Activated CD4-positive, alpha-beta memory T cell treated with anti-CD3 and anti-CD28 coated beads, Interleukin-2, amount 10 ng/mL, durations not matched to agents 7 days and 5 days (primary cell): ENCODE measurements around the gene DDX54. TPM values are rescaled to one million over a fixed set of nuclear protein-coding genes. Genes with fewer than 3 reads are reported as not detected.

Experiments
- CTCF ChIA-PET: fragments of 350-600 bp; sonication (Branson Sonifier 250); formaldehyde crosslinking; loops from one replicate; lab custom pipeline; 2021; ENCODE audit warnings: antibody characterized with exemption, inconsistent platforms; lab: Charles Lee
- POLR2A ChIA-PET: fragments of 350-600 bp; sonication (Branson Sonifier 250); formaldehyde crosslinking; loops from one replicate; lab custom pipeline; 2021; ENCODE audit warnings: antibody characterized with exemption; lab: Charles Lee
- DNase-seq: peaks from one replicate; pipeline ENCODE4 v3.0.0-alpha.2; 2020
- H3K27ac Mint-ChIP-seq: one replicate; pipeline ENCODE4 v1.8.0; 2021; ENCODE audit warnings: mild to moderate bottlenecking, mixed read lengths
- H3K27me3 Mint-ChIP-seq: one replicate; pipeline ENCODE4 v1.8.0; 2021; ENCODE audit warnings: mixed read lengths
- H3K36me3 Mint-ChIP-seq: one replicate; pipeline ENCODE4 v1.8.0; 2021; ENCODE audit warnings: low read depth, mixed read lengths
- H3K4me1 Mint-ChIP-seq: one replicate; pipeline ENCODE4 v1.8.0; 2021; ENCODE audit warnings: mixed read lengths
- H3K4me3 Mint-ChIP-seq: one replicate; pipeline ENCODE4 v1.8.0; 2021; ENCODE audit warnings: mild to moderate bottlenecking, mixed read lengths
- H3K9me3 Mint-ChIP-seq: one replicate; pipeline ENCODE4 v1.8.0; 2021; ENCODE audit warnings: mixed read lengths
- total RNA-seq, 2 experiments: library from RNA; stranded (reverse); gene quantifications; one replicate each; pipeline ENCODE4 v1.2.3, GENCODE V29; 2021

Gene DDX54
- total RNA-seq, 2 experiments from 2014 or later: 55.6 to 57.6 TPM

GRCh38 chr12:113140706-113141105 lies 44.6 kb downstream of the DDX54 start:
- Mint-ChIP-seq H3K9me3 (no peaks in the 10 kb centered on the region), H3K4me1 (peaks cover 13% of the 10 kb centered on the region), H3K27ac (no peak overlapping the region), H3K27me3 (peaks cover 5% of the 10 kb centered on the region), H3K36me3 (no peaks in the 10 kb centered on the region), H3K4me3 (no peak overlapping the region)
- no peak for DNase-seq
- CTCF ChIA-PET: interaction anchor here (1.9 kb wide), 1 partner anchor 34 kb away, joined by 4 read pairs; no protein-coding TSS in a partner anchor
- POLR2A ChIA-PET: no interaction called here

- DNase-seq: no peak
- Mint-ChIP-seq H3K27ac (no peak overlapping the region), H3K36me3 (no peaks in the 10 kb centered on the region), H3K4me3 (no peak overlapping the region), H3K9me3 (no peaks in the 10 kb centered on the region), H3K27me3 (peaks cover 6% of the 10 kb centered on the region), H3K4me1 (peaks cover 14% of the 10 kb centered on the region)
- ChIA-PET POLR2A (no interaction called here), CTCF (interaction anchor here (1.7 kb wide), 1 partner anchor 14 kb away, joined by 5 read pairs; no protein-coding TSS in a partner anchor)
These were observed 46.5 kb downstream of the DDX54 start for GRCh38 chr12:113138826-113139225.

GRCh38 chr12:113137861-113138783 lies 47.2 kb downstream of the DDX54 start:
- no peak for DNase-seq
- Mint-ChIP-seq H3K36me3 (no peaks in the 10 kb centered on the region), H3K27ac (no peak overlapping the region), H3K4me3 (no peak overlapping the region), H3K9me3 (no peaks in the 10 kb centered on the region), H3K27me3 (peaks cover 6% of the 10 kb centered on the region), H3K4me1 (peaks cover 14% of the 10 kb centered on the region)
- CTCF ChIA-PET: interaction anchor here (0.6 to 1.7 kb wide), 2 partner anchors 15 to 287 kb away, joined by 4 to 5 read pairs; no protein-coding TSS in a partner anchor
- POLR2A ChIA-PET: interaction anchor here (1.2 kb wide), 1 partner anchor 16 kb away, joined by 4 read pairs; no protein-coding TSS in a partner anchor

- Mint-ChIP-seq H3K9me3 (no peaks in the 10 kb centered on the region), H3K4me3 (no peak overlapping the region), H3K36me3 (no peaks in the 10 kb centered on the region), H3K4me1 (peaks cover 14% of the 10 kb centered on the region), H3K27ac (no peak overlapping the region), H3K27me3 (peaks cover 6% of the 10 kb centered on the region)
- ChIA-PET CTCF (interaction anchor here (1.7 kb wide), 1 partner anchor 16 kb away, joined by 5 read pairs; no protein-coding TSS in a partner anchor), POLR2A (interaction anchor here (1.2 kb wide), 1 partner anchor 17 kb away, joined by 4 read pairs; no protein-coding TSS in a partner anchor)
- DNase-seq: no peak
These were observed 48.2 kb downstream of the DDX54 start for GRCh38 chr12:113136990-113137511.

GRCh38 chr12:113136128-113136989 lies 48.9 kb downstream of the DDX54 start:
- CTCF ChIA-PET: interaction anchor here (1.2 to 2.0 kb wide), 2 partner anchors 17 to 38 kb away, joined by 3 to 10 read pairs; no protein-coding TSS in a partner anchor
- no peaks in the 10 kb centered on the region for H3K9me3 Mint-ChIP-seq
- peak overlapping the region; percentile 54 for H3K4me3 Mint-ChIP-seq
- POLR2A ChIA-PET: no interaction called here
- peaks cover 14% of the 10 kb centered on the region for H3K4me1 Mint-ChIP-seq
- peaks cover 6% of the 10 kb centered on the region for H3K27me3 Mint-ChIP-seq
- no peaks in the 10 kb centered on the region for H3K36me3 Mint-ChIP-seq
- H3K27ac Mint-ChIP-seq: no peak overlapping the region
- peak; percentile 54 for DNase-seq

GRCh38 chr12:113135178-113136127 lies 49.8 kb downstream of the DDX54 start, which contains the start of gene RASAL1:
Gene RASAL1, minus strand, starts transcription at chr12:113135761. Its CDS starts 299 bp downstream, at chr12:113135462.
- ChIA-PET POLR2A (no interaction called here), CTCF (interaction anchor here (0.8 to 2.0 kb wide), 5 partner anchors 9 to 87 kb away, joined by 3 to 10 read pairs (median 4); no protein-coding TSS in a partner anchor)
- DNase-seq: peak; percentile 66
- peaks cover 14% of the 10 kb centered on the region for H3K4me1 Mint-ChIP-seq
- peaks cover 6% of the 10 kb centered on the region for H3K27me3 Mint-ChIP-seq
- peak within 1 kb of the TSS; percentile 54 for H3K4me3 Mint-ChIP-seq
- H3K27ac Mint-ChIP-seq: no peak within 1 kb of the TSS
- no peaks in the 10 kb centered on the region for H3K36me3 Mint-ChIP-seq
- H3K9me3 Mint-ChIP-seq: no peaks in the 10 kb centered on the region

GRCh38 chr12:113134521-113134951 lies 50.7 kb downstream of the DDX54 start:
- H3K27me3 Mint-ChIP-seq: peaks cover 6% of the 10 kb centered on the region
- DNase-seq: no peak
- ChIA-PET CTCF (interaction anchor here (0.8 to 2.0 kb wide), 4 partner anchors 10 to 86 kb away, joined by 3 to 10 read pairs (median 4); no protein-coding TSS in a partner anchor), POLR2A (no interaction called here)
- H3K9me3 Mint-ChIP-seq: no peaks in the 10 kb centered on the region
- no peaks in the 10 kb centered on the region for H3K36me3 Mint-ChIP-seq
- H3K4me3 Mint-ChIP-seq: no peak overlapping the region
- peaks cover 13% of the 10 kb centered on the region for H3K4me1 Mint-ChIP-seq
- H3K27ac Mint-ChIP-seq: no peak overlapping the region

- ChIA-PET POLR2A (no interaction called here), CTCF (interaction anchor here (0.8 to 1.7 kb wide), 4 partner anchors 11 to 141 kb away, joined by 3 to 5 read pairs (median 4); no protein-coding TSS in a partner anchor)
- H3K27ac Mint-ChIP-seq: no peak overlapping the region
- no peak for DNase-seq
- H3K4me3 Mint-ChIP-seq: no peak overlapping the region
- peaks cover 13% of the 10 kb centered on the region for H3K4me1 Mint-ChIP-seq
- H3K9me3 Mint-ChIP-seq: no peaks in the 10 kb centered on the region
- H3K27me3 Mint-ChIP-seq: peaks cover 6% of the 10 kb centered on the region
- no peaks in the 10 kb centered on the region for H3K36me3 Mint-ChIP-seq
These were observed 51.2 kb downstream of the DDX54 start for GRCh38 chr12:113134071-113134470.

GRCh38 chr12:113133666-113134065 lies 51.6 kb downstream of the DDX54 start:
- Mint-ChIP-seq H3K27ac (no peak overlapping the region), H3K4me1 (peaks cover 13% of the 10 kb centered on the region), H3K9me3 (no peaks in the 10 kb centered on the region), H3K36me3 (no peaks in the 10 kb centered on the region), H3K27me3 (peaks cover 7% of the 10 kb centered on the region), H3K4me3 (no peak overlapping the region)
- ChIA-PET POLR2A (no interaction called here), CTCF (interaction anchor here (1.6 to 1.7 kb wide), 2 partner anchors 11 to 141 kb away, joined by 3 to 4 read pairs; no protein-coding TSS in a partner anchor)
- no peak for DNase-seq

- H3K4me1 Mint-ChIP-seq: peaks cover 13% of the 10 kb centered on the region
- ChIA-PET POLR2A (no interaction called here), CTCF (interaction anchor here (1.6 kb wide), 1 partner anchor 140 kb away, joined by 3 read pairs; no protein-coding TSS in a partner anchor)
These were observed 52.2 kb downstream of the DDX54 start for GRCh38 chr12:113133036-113133435.

GRCh38 chr12:113131556-113131955 lies 53.7 kb downstream of the DDX54 start:
- Mint-ChIP-seq H3K36me3 (no peaks in the 10 kb centered on the region), H3K27me3 (peaks cover 11% of the 10 kb centered on the region), H3K4me3 (no peak overlapping the region), H3K4me1 (peaks cover 10% of the 10 kb centered on the region), H3K9me3 (no peaks in the 10 kb centered on the region), H3K27ac (no peak overlapping the region)
- no peak for DNase-seq
- ChIA-PET CTCF (no interaction called here), POLR2A (no interaction called here)

More at GRCh38 chr12:113133036-113133435, 52.2 kb downstream of the DDX54 start:
- Mint-ChIP-seq H3K9me3 (no peaks in the 10 kb centered on the region), H3K4me3 (no peak overlapping the region), H3K27ac (no peak overlapping the region), H3K36me3 (no peaks in the 10 kb centered on the region), H3K27me3 (peaks cover 11% of the 10 kb centered on the region)
- no peak for DNase-seq
